ENCODE results near the gene BPIFB4. TPM values are rescaled to one million over a fixed set of nuclear protein-coding genes. Genes with fewer than 3 reads are reported as not detected.

Gene BPIFB4
- total and polyA plus RNA-seq, 2 experiments from 2014 or later: not detected

GRCh38 chr20:33091147-33091546 lies 11.7 kb downstream of the BPIFB4 start:
- Histone ChIP-seq H3K9me3 (ENCODE audit: low read depth) (no peaks in the 10 kb centered on the region), H3K4me3 (no peak overlapping the region), H2AFZ (no peak overlapping the region), H3K27ac (no peak overlapping the region), H4K20me1 (ENCODE audit: insufficient read depth, poor library complexity, severe bottlenecking) (no peaks in the 10 kb centered on the region), H3K79me2 (no peaks in the 10 kb centered on the region), H3K36me3 (replicated peaks; ENCODE audit: insufficient read depth, low read depth) (no peaks in the 10 kb centered on the region), H3K9me2 (replicated peaks; ENCODE audit: insufficient read depth) (no peaks in the 10 kb centered on the region), H3K27me3 (peaks cover 3% of the 10 kb centered on the region), H3K4me2 (no peak overlapping the region), H3K4me1 (ENCODE audit: insufficient read depth) (no peaks in the 10 kb centered on the region)
- TF ChIP-seq EZH2 (IDR thresholded peaks at IDR 0.05; ENCODE audit: borderline replicate concordance): no peak
- no peak for TF ChIP-seq CTCF (IDR thresholded peaks at IDR 0.05; ENCODE audit: poor library complexity)
- no peak for TF ChIP-seq EZH2phosphoT487 (IDR thresholded peaks at IDR 0.05; ENCODE audit: low read depth, severe bottlenecking, unreplicated experiment)
- no peak for DNase-seq (ENCODE audit: low spot score)
- 83% methylated on average over 3 of the region's 3 CpGs for WGBS (ENCODE audit: low lambda C conversion rate, missing lambda C conversion rate)

GRCh38 chr20:33091693-33092092 lies 12.2 kb downstream of the BPIFB4 start:
- H2AFZ ChIP-seq: no peak overlapping the region
- H3K79me2 ChIP-seq: no peaks in the 10 kb centered on the region

DNA sequence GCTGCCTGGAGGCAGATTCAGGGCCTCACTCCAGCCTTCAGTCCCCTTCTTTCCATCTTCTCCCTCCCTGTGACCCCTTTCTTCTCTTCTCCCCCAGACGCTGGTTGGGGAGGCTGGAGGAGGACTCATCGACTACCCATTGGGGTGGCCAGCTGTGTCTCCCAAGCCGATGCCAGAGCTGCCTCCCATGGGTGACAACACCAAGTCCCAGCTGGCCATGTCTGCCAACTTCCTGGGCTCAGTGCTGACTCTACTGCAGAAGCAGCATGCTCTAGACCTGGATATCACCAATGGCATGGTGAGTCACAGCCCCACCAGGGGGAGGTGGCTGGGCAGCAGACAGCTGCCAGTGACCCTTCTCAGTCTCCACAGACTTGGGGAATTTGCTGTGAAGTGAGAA lies 12.9 kb downstream of the BPIFB4 start:
- Histone ChIP-seq H3K79me2 (no peaks in the 10 kb centered on the region), H3K4me2 (no peak overlapping the region)
- WGBS (ENCODE audit: low lambda C conversion rate, missing lambda C conversion rate): 88% methylated on average over 3 of the region's 3 CpGs

More at GRCh38 chr20:33091693-33092092, 12.2 kb downstream of the BPIFB4 start:
- no peaks in the 10 kb centered on the region for H3K9me3 ChIP-seq (ENCODE audit: low read depth)
- DNase-seq (ENCODE audit: low spot score): no peak
- H3K9me2 ChIP-seq (replicated peaks; ENCODE audit: insufficient read depth): no peaks in the 10 kb centered on the region
- no peak overlapping the region for H3K4me2 ChIP-seq
- 93% methylated on average over 3 of the region's 3 CpGs for WGBS (ENCODE audit: low lambda C conversion rate, missing lambda C conversion rate)
- peaks cover 3% of the 10 kb centered on the region for H3K27me3 ChIP-seq
- H3K36me3 ChIP-seq (replicated peaks; ENCODE audit: insufficient read depth, low read depth): no peaks in the 10 kb centered on the region
- H3K4me3 ChIP-seq: no peak overlapping the region
- no peak overlapping the region for H3K27ac ChIP-seq
- no peaks in the 10 kb centered on the region for H4K20me1 ChIP-seq (ENCODE audit: insufficient read depth, poor library complexity, severe bottlenecking)
- H3K4me1 ChIP-seq (ENCODE audit: insufficient read depth): no peaks in the 10 kb centered on the region
- TF ChIP-seq EZH2 (IDR thresholded peaks at IDR 0.05; ENCODE audit: borderline replicate concordance) (no peak), EZH2phosphoT487 (IDR thresholded peaks at IDR 0.05; ENCODE audit: low read depth, severe bottlenecking, unreplicated experiment) (no peak), CTCF (IDR thresholded peaks at IDR 0.05; ENCODE audit: poor library complexity) (no peak)

DNA sequence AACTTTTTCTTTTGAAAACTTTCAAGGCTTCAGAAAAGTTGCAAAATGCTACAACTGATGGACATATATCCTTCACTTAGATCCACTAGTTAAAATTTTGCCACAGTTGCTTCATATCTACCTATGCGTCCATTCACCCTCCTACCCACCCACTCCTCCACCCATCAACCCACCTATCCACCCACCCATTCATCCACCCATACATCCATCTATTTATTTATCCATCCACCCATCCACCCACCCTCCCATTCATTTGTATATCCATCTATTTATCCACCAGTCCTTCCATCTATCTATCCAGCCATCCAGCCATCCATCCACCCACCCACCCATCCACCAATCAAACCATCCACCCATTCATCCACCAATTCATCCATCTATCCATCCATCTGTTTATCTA lies 13.6 kb downstream of the BPIFB4 start:
- no peaks in the 10 kb centered on the region for H3K36me3 ChIP-seq (replicated peaks; ENCODE audit: insufficient read depth, low read depth)

More for the DNA sequence above, 12.9 kb downstream of the BPIFB4 start:
- TF ChIP-seq EZH2 (IDR thresholded peaks at IDR 0.05; ENCODE audit: borderline replicate concordance) (no peak), EZH2phosphoT487 (IDR thresholded peaks at IDR 0.05; ENCODE audit: low read depth, severe bottlenecking, unreplicated experiment) (no peak)
- H3K9me3 ChIP-seq (ENCODE audit: low read depth): no peaks in the 10 kb centered on the region
- no peaks in the 10 kb centered on the region for H4K20me1 ChIP-seq (ENCODE audit: insufficient read depth, poor library complexity, severe bottlenecking)
- no peak overlapping the region for H3K27ac ChIP-seq
- H3K4me1 ChIP-seq (ENCODE audit: insufficient read depth): no peaks in the 10 kb centered on the region
- H3K9me2 ChIP-seq (replicated peaks; ENCODE audit: insufficient read depth): no peaks in the 10 kb centered on the region
- H3K4me3 ChIP-seq: no peak overlapping the region
- H3K36me3 ChIP-seq (replicated peaks; ENCODE audit: insufficient read depth, low read depth): no peaks in the 10 kb centered on the region
- no peak overlapping the region for H2AFZ ChIP-seq
- H3K27me3 ChIP-seq: peaks cover under 1% of the 10 kb centered on the region
- no peak for DNase-seq (ENCODE audit: low spot score)

More for the DNA sequence above, 13.6 kb downstream of the BPIFB4 start:
- H3K27me3 ChIP-seq: no peaks in the 10 kb centered on the region
- DNase-seq (ENCODE audit: low spot score): no peak
- no peaks in the 10 kb centered on the region for H3K9me3 ChIP-seq (ENCODE audit: low read depth)
- H3K79me2 ChIP-seq: no peaks in the 10 kb centered on the region
- no peaks in the 10 kb centered on the region for H4K20me1 ChIP-seq (ENCODE audit: insufficient read depth, poor library complexity, severe bottlenecking)
- TF ChIP-seq CTCF (IDR thresholded peaks at IDR 0.05; ENCODE audit: poor library complexity) (no peak), EZH2phosphoT487 (IDR thresholded peaks at IDR 0.05; ENCODE audit: low read depth, severe bottlenecking, unreplicated experiment) (no peak), EZH2 (IDR thresholded peaks at IDR 0.05; ENCODE audit: borderline replicate concordance) (no peak)
- H3K4me1 ChIP-seq (ENCODE audit: insufficient read depth): no peaks in the 10 kb centered on the region
- no peak overlapping the region for H3K27ac ChIP-seq
- H3K4me2 ChIP-seq: no peak overlapping the region
- WGBS (ENCODE audit: low lambda C conversion rate, missing lambda C conversion rate): 100% methylated on average over 1 of the region's 1 CpG
- no peak overlapping the region for H3K4me3 ChIP-seq
- H3K9me2 ChIP-seq (replicated peaks; ENCODE audit: insufficient read depth): no peaks in the 10 kb centered on the region
- H2AFZ ChIP-seq: no peak overlapping the region

Data from hepatocyte (in vitro differentiated cells).